PFSK-1 (cell line): ENCODE measurements around the gene RRP1.

Experiments used
- FOXP2 ChIP-seq: optimal IDR thresholded peaks from 2 replicates; pipeline ENCODE3; 2011; ENCODE audit warnings: borderline replicate concordance, control low read depth, inconsistent platforms; ENCODE audit not compliant: insufficient read depth; ENCODE audit errors: extremely low read length, extremely low read depth
- POLR2AphosphoS5 ChIP-seq: IDR thresholded peaks from 2 replicates; pipeline ENCODE4 v1.6.1; 2012; ENCODE audit warnings: low read depth, mild to moderate bottlenecking, control low read depth, low read length, moderate library complexity
- SIN3A ChIP-seq: IDR thresholded peaks from 2 replicates; pipeline ENCODE4 v1.6.1; 2012; ENCODE audit warnings: mild to moderate bottlenecking, low read length, moderate library complexity, borderline replicate concordance; ENCODE audit not compliant: insufficient read depth
- TAF1 ChIP-seq: IDR thresholded peaks from 2 replicates; pipeline ENCODE4 v1.6.1; 2012; ENCODE audit warnings: low read length, control low read depth, borderline replicate concordance; ENCODE audit not compliant: insufficient read depth
- TF ChIP-seq, protein P1 (sequence below), 2 experiments: IDR thresholded peaks; 2 replicates each; pipeline versions ENCODE4 v1.6.1 to v1.8.0; 2011 to 2012; ENCODE audit warnings: low read depth in 2 of 2, low read length in 2 of 2, control low read depth in 1 of 2, inconsistent platforms in 1 of 2, mild to moderate bottlenecking in 1 of 2, moderate library complexity in 1 of 2; ENCODE audit not compliant: insufficient read depth in 1 of 2

RRP1 gene

GRCh38 chr21:43808367-43808766 lies 19.0 kb downstream of the RRP1 start:
- TF ChIP-seq, protein P1, sequence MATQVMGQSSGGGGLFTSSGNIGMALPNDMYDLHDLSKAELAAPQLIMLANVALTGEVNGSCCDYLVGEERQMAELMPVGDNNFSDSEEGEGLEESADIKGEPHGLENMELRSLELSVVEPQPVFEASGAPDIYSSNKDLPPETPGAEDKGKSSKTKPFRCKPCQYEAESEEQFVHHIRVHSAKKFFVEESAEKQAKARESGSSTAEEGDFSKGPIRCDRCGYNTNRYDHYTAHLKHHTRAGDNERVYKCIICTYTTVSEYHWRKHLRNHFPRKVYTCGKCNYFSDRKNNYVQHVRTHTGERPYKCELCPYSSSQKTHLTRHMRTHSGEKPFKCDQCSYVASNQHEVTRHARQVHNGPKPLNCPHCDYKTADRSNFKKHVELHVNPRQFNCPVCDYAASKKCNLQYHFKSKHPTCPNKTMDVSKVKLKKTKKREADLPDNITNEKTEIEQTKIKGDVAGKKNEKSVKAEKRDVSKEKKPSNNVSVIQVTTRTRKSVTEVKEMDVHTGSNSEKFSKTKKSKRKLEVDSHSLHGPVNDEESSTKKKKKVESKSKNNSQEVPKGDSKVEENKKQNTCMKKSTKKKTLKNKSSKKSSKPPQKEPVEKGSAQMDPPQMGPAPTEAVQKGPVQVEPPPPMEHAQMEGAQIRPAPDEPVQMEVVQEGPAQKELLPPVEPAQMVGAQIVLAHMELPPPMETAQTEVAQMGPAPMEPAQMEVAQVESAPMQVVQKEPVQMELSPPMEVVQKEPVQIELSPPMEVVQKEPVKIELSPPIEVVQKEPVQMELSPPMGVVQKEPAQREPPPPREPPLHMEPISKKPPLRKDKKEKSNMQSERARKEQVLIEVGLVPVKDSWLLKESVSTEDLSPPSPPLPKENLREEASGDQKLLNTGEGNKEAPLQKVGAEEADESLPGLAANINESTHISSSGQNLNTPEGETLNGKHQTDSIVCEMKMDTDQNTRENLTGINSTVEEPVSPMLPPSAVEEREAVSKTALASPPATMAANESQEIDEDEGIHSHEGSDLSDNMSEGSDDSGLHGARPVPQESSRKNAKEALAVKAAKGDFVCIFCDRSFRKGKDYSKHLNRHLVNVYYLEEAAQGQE (IDR thresholded peaks at IDR 0.05; ENCODE audit: insufficient read depth in 1 of 2, low read depth in 2 of 2, low read length in 2 of 2): no peak
- TF ChIP-seq SIN3A (no peak), FOXP2 (no peak), POLR2AphosphoS5 (no peak), TAF1 (no peak)

GRCh38 chr21:43808832-43809251 lies 19.5 kb downstream of the RRP1 start:
- TF ChIP-seq, protein P1 (IDR thresholded peaks at IDR 0.05; ENCODE audit: insufficient read depth in 1 of 2, low read depth in 2 of 2, low read length in 2 of 2): no peak
- TF ChIP-seq SIN3A (no peak), TAF1 (no peak), POLR2AphosphoS5 (no peak), FOXP2 (no peak)

DNA sequence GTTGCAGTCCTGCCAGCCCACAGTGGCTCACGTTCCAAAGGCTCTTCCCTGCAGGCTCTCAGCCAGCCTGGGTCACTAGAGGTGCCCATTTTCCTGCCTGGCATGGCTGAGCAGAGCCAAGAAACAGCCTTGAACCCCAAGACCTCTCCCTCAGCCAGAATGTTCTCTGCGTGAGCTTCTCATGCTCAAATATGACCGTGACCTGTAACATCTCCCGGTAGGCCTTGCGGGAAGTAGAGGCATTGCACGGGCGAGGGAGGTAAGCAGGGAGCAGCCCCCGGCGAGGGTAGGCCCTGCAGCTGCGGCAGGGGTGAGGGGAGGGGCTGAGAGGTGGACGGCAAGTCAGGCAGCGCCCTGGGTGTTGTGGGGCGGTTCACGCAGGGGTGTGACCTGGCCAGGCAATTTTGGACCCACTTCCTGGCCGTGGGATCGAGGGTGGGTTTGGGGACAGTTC lies 20.0 kb downstream of the RRP1 start:
- TF ChIP-seq FOXP2 (no peak), POLR2AphosphoS5 (no peak), SIN3A (no peak), TAF1 (no peak)
- TF ChIP-seq, protein P1 (IDR thresholded peaks at IDR 0.05; ENCODE audit: insufficient read depth in 1 of 2, low read depth in 2 of 2, low read length in 2 of 2): no peak

GRCh38 chr21:43809853-43810504 lies 20.6 kb downstream of the RRP1 start:
- TF ChIP-seq POLR2AphosphoS5 (no peak; the same call in 1 of the 2 replicates), FOXP2 (no peak), SIN3A (no peak), TAF1 (no peak)
- TF ChIP-seq, protein P1 (IDR thresholded peaks at IDR 0.05; ENCODE audit: insufficient read depth in 1 of 2, low read depth in 2 of 2, low read length in 2 of 2): no peak
